Esophagus muscularis mucosa (tissue), 4 donors: ENCODE data around the gene COL27A1. TPM values are rescaled to one million over a fixed set of nuclear protein-coding genes. Genes with fewer than 3 reads are reported as not detected.
"Not testable (repeated sequence)": the region's sequence is repeated elsewhere in the genome, so short reads cannot be mapped to it uniquely, and the experiment has no call there.

Experiments used
- DNase-seq: peaks from one replicate; pipeline ENCODE4 v3.0.0-alpha.2; 2017; ENCODE audit errors: extremely low spot score
- H3K27ac ChIP-seq, 4 donors: fragments of 200-600 bp; sonication (generic); replicated peaks in 1 of 4; 1 replicate in 3 of 4; 2 replicates in 1 of 4; pipeline ENCODE4 v1.5.1; 2016 to 2019; ENCODE audit warnings: mild to moderate bottlenecking in 1 of 4
- H3K27me3 ChIP-seq, 4 donors: fragments of 200-600 bp; sonication (generic); one replicate each; pipeline versions ENCODE4 v1.5.1 to v1.6.0; 2016 to 2019
- H3K36me3 ChIP-seq, 4 donors: fragments of 200-600 bp; sonication (generic); one replicate each; pipeline ENCODE4 v1.5.1; 2016 to 2019
- H3K4me1 ChIP-seq, 4 donors: fragments of 200-600 bp; sonication (generic); one replicate each; pipeline ENCODE4 v1.5.1; 2016 to 2019
- H3K4me3 ChIP-seq, 4 donors: fragments of 200-600 bp; sonication (generic); 1 replicate in 2 of 4; 2 replicates in 2 of 4; pipeline ENCODE4 v1.5.1; 2016 to 2019; ENCODE audit warnings: mild to moderate bottlenecking in 4 of 4, moderate library complexity in 1 of 4
- H3K9me3 ChIP-seq, 4 donors: fragments of 200-600 bp; sonication (generic); 1 replicate in 3 of 4; 2 replicates in 1 of 4; pipeline ENCODE4 v1.5.1; 2016 to 2019
- CTCF ChIP-seq, 3 experiments: fragments of 200-600 bp in 2 of 3; fragments of 450-650 bp in 1 of 3; sonication (generic) in 2 of 3; IDR thresholded peaks; one replicate each; pipeline ENCODE4 v1.5.1; 2017 to 2019; ENCODE audit warnings: antibody characterized with exemption in 3 of 3, mild to moderate bottlenecking in 2 of 3, moderate library complexity in 1 of 3
- EP300 ChIP-seq: sonication (generic); formaldehyde crosslinking; IDR thresholded peaks from one replicate; pipeline ENCODE4 v1.6.1; 2017; ENCODE audit warnings: antibody characterized with exemption
- POLR2A ChIP-seq: fragments of 450-650 bp; IDR thresholded peaks from one replicate; pipeline ENCODE4 v1.6.1; 2017; ENCODE audit warnings: antibody characterized with exemption, moderate library complexity, mild to moderate bottlenecking, low read depth
- POLR2AphosphoS5 ChIP-seq, 2 donors: sonication (generic); formaldehyde crosslinking; IDR thresholded peaks; one replicate each; pipeline ENCODE4 v1.6.1; 2017; ENCODE audit warnings: antibody characterized with exemption in 2 of 2
- WGBS: methylation state at CpG from one replicate; pipeline ENCODE4 v1.1.5; 2018; 5-methylcytosine and 5-hydroxymethylcytosine counted together
- intact Hi-C: fragments of 100-400 bp; cut with DNase I; formaldehyde crosslinking; loops from one replicate; pipeline ENCODE4 v1.15.1; 2023
- total RNA-seq, 4 donors: library from RNA; depleted of rRNA; stranded (reverse); fragments of >200 nt; gene quantifications; one replicate each; pipeline versions ENCODE4 v1.1.0 to v1.2.1, GENCODE V29; 2016

Gene COL27A1
- total RNA-seq, 4 donors from 2014 or later: 1.8 to 3.3 (median 2.7) TPM

- Histone ChIP-seq H3K27ac (no peak overlapping the region), H3K9me3 (no peaks in the 10 kb centered on the region), H3K36me3 (no peaks in the 10 kb centered on the region), H3K4me3 (no peak overlapping the region), H3K4me1 (no peaks in the 10 kb centered on the region), H3K27me3 (no peaks in the 10 kb centered on the region)
- WGBS: 89% methylated on average over 8 of the region's 8 CpGs
- TF ChIP-seq POLR2AphosphoS5 (IDR thresholded peaks at IDR 0.05) (no peak), POLR2A (no peak)
- no peak for DNase-seq
- intact Hi-C loops: no loop called here
Observed at GRCh38 chr9:114317665-114318357, 162.5 kb downstream of the COL27A1 start.

- intact Hi-C loops: no loop called here
- TF ChIP-seq POLR2A: no peak
- TF ChIP-seq CTCF (IDR thresholded peaks at IDR 0.05): no peak
- TF ChIP-seq POLR2AphosphoS5 (IDR thresholded peaks at IDR 0.05): no peak
- Histone ChIP-seq H3K27ac (no peak overlapping the region), H3K4me3 (no peak overlapping the region), H3K36me3 (no peaks in the 10 kb centered on the region), H3K9me3 (no peaks in the 10 kb centered on the region), H3K4me1 (no peaks in the 10 kb centered on the region), H3K27me3 (no peaks in the 10 kb centered on the region)
- 86% methylated on average over 8 of the region's 8 CpGs for WGBS
- DNase-seq: no peak
Observed at GRCh38 chr9:114318416-114318815, 163.1 kb downstream of the COL27A1 start.

GRCh38 chr9:114319147-114319546 is 163.8 kb downstream of the COL27A1 start:
- Histone ChIP-seq H3K4me3 (no peak overlapping the region), H3K4me1 (no peaks in the 10 kb centered on the region), H3K36me3 (no peaks in the 10 kb centered on the region), H3K27me3 (peaks cover 0 to 3% (median 0%) of the 10 kb centered on the region in 4 donors), H3K9me3 (no peaks in the 10 kb centered on the region), H3K27ac (no peak overlapping the region)
- no peak for TF ChIP-seq POLR2AphosphoS5 (IDR thresholded peaks at IDR 0.05)
- WGBS: 87% methylated on average over 3 of the region's 3 CpGs
- intact Hi-C loops: no loop called here
- DNase-seq: no peak

GRCh38 chr9:114320710-114321109 is 165.4 kb downstream of the COL27A1 start:
- H3K4me3 ChIP-seq, DNase-seq, H3K27ac ChIP-seq, H3K36me3 ChIP-seq, H3K27me3 ChIP-seq, H3K9me3 ChIP-seq, H3K4me1 ChIP-seq, intact Hi-C loops: not testable (repeated sequence)
- WGBS: 91% methylated on average over 7 of the region's 7 CpGs

- intact Hi-C loops: no loop called here
- Histone ChIP-seq H3K9me3 (no peaks in the 10 kb centered on the region), H3K4me3 (no peak overlapping the region), H3K36me3 (no peaks in the 10 kb centered on the region), H3K27ac (no peak overlapping the region), H3K4me1 (no peaks in the 10 kb centered on the region), H3K27me3 (peaks cover 0 to 8% (median 0%) of the 10 kb centered on the region in 4 donors)
- no peak for DNase-seq
- TF ChIP-seq POLR2AphosphoS5 (IDR thresholded peaks at IDR 0.05) (no peak), CTCF (IDR thresholded peaks at IDR 0.05) (no peak), EP300 (no peak), POLR2A (no peak)
- 76% methylated on average over 8 of the region's 8 CpGs for WGBS
Observed at GRCh38 chr9:114321759-114322158, 166.4 kb downstream of the COL27A1 start.

- intact Hi-C loops, H3K4me3 ChIP-seq, H3K4me1 ChIP-seq, H3K36me3 ChIP-seq, H3K27ac ChIP-seq, H3K9me3 ChIP-seq, DNase-seq, H3K27me3 ChIP-seq: not testable (repeated sequence)
- WGBS: 80% methylated on average over 11 of the region's 12 CpGs
Observed at GRCh38 chr9:114322160-114322818, 167.0 kb downstream of the COL27A1 start.

- H3K4me3 ChIP-seq, H3K4me1 ChIP-seq, DNase-seq, H3K27ac ChIP-seq, H3K36me3 ChIP-seq, H3K9me3 ChIP-seq, intact Hi-C loops: not testable (repeated sequence)
- H3K27me3 ChIP-seq: peaks cover 0 to 13% (median 0%) of the 10 kb centered on the region in 4 donors
- 100% methylated on average over 1 of the region's 15 CpGs for WGBS
Observed at GRCh38 chr9:114322831-114323531, 167.6 kb downstream of the COL27A1 start, which contains the start of gene ORM1. Gene ORM1 (plus strand): TSS chr9:114323098. CDS start chr9:114323134, 36 bp downstream.

GRCh38 chr9:114323849-114324248 is 168.5 kb downstream of the COL27A1 start:
- H3K9me3 ChIP-seq, intact Hi-C loops: not testable (repeated sequence)
- 86% methylated on average over 6 of the region's 6 CpGs for WGBS

More at GRCh38 chr9:114323849-114324248, 168.5 kb downstream of the COL27A1 start:
- H3K4me1 ChIP-seq, H3K36me3 ChIP-seq, H3K4me3 ChIP-seq, H3K27ac ChIP-seq, DNase-seq: not testable (repeated sequence)
- peaks cover 0 to 21% (median 0%) of the 10 kb centered on the region in 4 donors for H3K27me3 ChIP-seq
